KMS-11 (cell line): ENCODE data around the gene KRT74.

Experiments
- H2AFZ ChIP-seq: fragments of 200-600 bp; sonication (generic); 2 replicates; pipeline ENCODE4 v1.6.1; 2016; ENCODE audit warnings: antibody characterized with exemption, mixed run types, low read depth
- H3K27ac ChIP-seq: fragments of 200-600 bp; sonication (generic); 2 replicates; pipeline ENCODE4 v1.6.1; 2016; ENCODE audit warnings: mild to moderate bottlenecking, mixed run types
- H3K27me3 ChIP-seq: fragments of 200-600 bp; sonication (generic); 2 replicates; pipeline ENCODE4 v1.6.1; 2017; ENCODE audit warnings: mild to moderate bottlenecking, low read depth, mixed run types, moderate library complexity; ENCODE audit not compliant: insufficient read depth
- H3K36me3 ChIP-seq: fragments of 200-600 bp; sonication (generic); 2 replicates; pipeline ENCODE4 v1.6.1; 2017; ENCODE audit warnings: mild to moderate bottlenecking, mixed run types; ENCODE audit not compliant: insufficient read depth
- H3K4me1 ChIP-seq: fragments of 200-600 bp; sonication (generic); 2 replicates; pipeline ENCODE4 v1.6.1; 2016; ENCODE audit warnings: mild to moderate bottlenecking, low read depth, mixed run types; ENCODE audit not compliant: poor library complexity, severe bottlenecking
- H3K4me2 ChIP-seq: fragments of 200-600 bp; sonication (generic); 2 replicates; pipeline ENCODE4 v1.7.0; 2016; ENCODE audit warnings: mild to moderate bottlenecking, mixed run types
- H3K4me3 ChIP-seq: fragments of 200-600 bp; sonication (generic); IDR thresholded peaks from 2 replicates; pipeline ENCODE4 v1.6.1; 2017; ENCODE audit warnings: low read depth, low read length, mixed read lengths; ENCODE audit not compliant: insufficient read depth
- H3K79me2 ChIP-seq: fragments of 200-600 bp; sonication (generic); 2 replicates; pipeline ENCODE4 v1.6.1; 2016; ENCODE audit warnings: low read depth, mixed run types; ENCODE audit not compliant: insufficient read depth
- H3K9ac ChIP-seq: fragments of 200-600 bp; sonication (generic); 2 replicates; pipeline ENCODE4 v1.6.1; 2016; ENCODE audit warnings: mild to moderate bottlenecking, mixed run types
- H4K20me1 ChIP-seq: fragments of 200-600 bp; sonication (generic); 2 replicates; pipeline ENCODE4 v1.6.1; 2016; ENCODE audit warnings: mild to moderate bottlenecking, mixed run types; ENCODE audit not compliant: insufficient read depth
- TF ChIP-seq, protein P1 (sequence below): fragments of 200-600 bp; sonication (generic); conservative IDR thresholded peaks from 2 replicates; pipeline ENCODE4 v1.6.1; 2017; ENCODE audit warnings: low read depth, mild to moderate bottlenecking, antibody characterized with exemption, low read length, moderate library complexity, mixed read lengths

KRT74 gene

DNA sequence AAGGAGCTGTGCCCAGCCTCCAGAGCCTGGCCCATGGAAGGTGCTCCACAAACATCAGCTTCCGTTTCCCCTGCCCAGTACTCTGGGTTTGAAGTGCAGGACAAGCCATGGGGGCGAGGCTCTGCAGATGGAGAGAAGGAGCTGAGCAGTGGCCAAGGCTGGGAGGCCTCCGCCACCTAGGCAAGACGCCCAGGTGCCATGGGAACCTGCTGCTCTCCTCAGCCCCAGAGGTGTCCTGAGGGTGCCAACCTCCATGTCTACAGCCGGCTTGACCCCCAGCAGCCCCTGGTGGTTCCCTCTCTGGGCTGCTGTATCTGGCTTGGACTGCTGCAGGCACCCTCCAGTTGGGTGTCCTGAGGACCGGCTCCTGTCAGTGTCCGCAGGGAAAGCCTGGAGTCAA is 33.1 kb downstream of the KRT74 start:
- H3K4me1 ChIP-seq, result no peaks in the 10 kb centered on the region
- H3K79me2 ChIP-seq, result no peaks in the 10 kb centered on the region
- H3K36me3 ChIP-seq, result no peaks in the 10 kb centered on the region
- H4K20me1 ChIP-seq, result no peaks in the 10 kb centered on the region
- H2AFZ ChIP-seq, result no peak overlapping the region
- no peak overlapping the region for H3K9ac ChIP-seq
- TF ChIP-seq, protein P1, sequence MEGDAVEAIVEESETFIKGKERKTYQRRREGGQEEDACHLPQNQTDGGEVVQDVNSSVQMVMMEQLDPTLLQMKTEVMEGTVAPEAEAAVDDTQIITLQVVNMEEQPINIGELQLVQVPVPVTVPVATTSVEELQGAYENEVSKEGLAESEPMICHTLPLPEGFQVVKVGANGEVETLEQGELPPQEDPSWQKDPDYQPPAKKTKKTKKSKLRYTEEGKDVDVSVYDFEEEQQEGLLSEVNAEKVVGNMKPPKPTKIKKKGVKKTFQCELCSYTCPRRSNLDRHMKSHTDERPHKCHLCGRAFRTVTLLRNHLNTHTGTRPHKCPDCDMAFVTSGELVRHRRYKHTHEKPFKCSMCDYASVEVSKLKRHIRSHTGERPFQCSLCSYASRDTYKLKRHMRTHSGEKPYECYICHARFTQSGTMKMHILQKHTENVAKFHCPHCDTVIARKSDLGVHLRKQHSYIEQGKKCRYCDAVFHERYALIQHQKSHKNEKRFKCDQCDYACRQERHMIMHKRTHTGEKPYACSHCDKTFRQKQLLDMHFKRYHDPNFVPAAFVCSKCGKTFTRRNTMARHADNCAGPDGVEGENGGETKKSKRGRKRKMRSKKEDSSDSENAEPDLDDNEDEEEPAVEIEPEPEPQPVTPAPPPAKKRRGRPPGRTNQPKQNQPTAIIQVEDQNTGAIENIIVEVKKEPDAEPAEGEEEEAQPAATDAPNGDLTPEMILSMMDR, result no peak
- H3K4me2 ChIP-seq, result no peak overlapping the region
- H3K27ac ChIP-seq, result no peak overlapping the region
- peaks cover 17% of the 10 kb centered on the region for H3K27me3 ChIP-seq
- H3K4me3 ChIP-seq, result no peak overlapping the region

DNA sequence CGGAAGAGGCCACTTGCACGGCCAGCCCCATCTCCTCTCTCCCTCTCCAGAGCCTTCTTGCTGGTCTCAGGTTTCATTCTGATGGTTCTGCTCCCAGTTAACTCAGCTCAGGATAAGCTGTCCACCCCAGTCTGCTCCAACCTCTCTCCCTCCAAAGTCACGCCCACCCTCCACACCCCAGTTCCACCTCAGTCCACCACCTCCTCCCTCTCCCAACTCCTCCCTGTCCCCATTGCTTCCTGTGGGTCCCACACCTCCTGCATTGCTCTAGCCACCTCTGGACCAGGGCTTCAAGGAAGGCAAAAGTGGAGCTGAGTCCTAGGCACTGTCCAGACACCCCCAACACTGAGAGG is 33.8 kb downstream of the KRT74 start:
- Histone ChIP-seq H3K9ac (no peak overlapping the region), H3K4me2 (no peak overlapping the region)

DNA sequence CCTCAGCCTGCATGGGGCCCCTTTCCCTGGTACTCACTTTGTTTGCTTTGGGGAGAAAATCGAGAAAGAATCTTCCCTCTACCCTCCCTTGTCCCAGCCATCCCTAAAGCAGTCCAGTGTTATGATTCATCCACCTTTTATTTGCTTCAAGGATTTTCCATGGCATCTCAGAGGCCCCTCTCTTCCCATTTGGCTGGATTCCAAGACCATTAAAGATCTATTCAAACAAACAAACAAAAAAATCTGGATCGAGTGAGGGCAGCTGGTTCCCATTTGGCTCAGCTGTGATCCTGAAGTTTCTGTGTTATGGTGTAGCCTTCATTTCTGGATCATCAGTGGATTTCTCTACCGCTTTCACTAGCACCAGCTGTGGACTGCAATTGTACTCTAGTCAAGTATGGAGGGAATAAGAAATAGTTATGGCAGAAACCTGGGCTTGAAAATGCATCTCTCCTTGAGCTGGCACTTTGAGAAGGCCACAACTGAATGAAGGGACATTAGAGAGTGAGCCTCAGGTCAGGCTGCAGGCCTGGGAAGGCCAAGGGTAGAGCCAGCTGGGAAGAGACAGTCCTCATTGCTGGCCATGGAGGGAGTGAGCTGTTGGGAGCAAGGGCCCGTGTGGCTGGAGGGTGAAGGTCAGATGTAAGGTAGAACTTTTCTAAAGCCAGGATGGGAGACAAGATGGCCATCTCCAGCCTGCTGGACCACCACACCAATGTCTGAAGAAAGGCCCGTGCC is 34.4 kb downstream of the KRT74 start:
- H3K4me2 ChIP-seq, result no peak overlapping the region

More for the DNA sequence above, 33.8 kb downstream of the KRT74 start:
- Histone ChIP-seq H3K4me1 (no peaks in the 10 kb centered on the region), H3K4me3 (no peak overlapping the region), H3K36me3 (no peaks in the 10 kb centered on the region), H3K27me3 (peaks cover 14% of the 10 kb centered on the region), H3K27ac (no peak overlapping the region), H3K79me2 (no peaks in the 10 kb centered on the region), H4K20me1 (no peaks in the 10 kb centered on the region), H2AFZ (no peak overlapping the region)
- TF ChIP-seq, protein P1, result no peak

DNA sequence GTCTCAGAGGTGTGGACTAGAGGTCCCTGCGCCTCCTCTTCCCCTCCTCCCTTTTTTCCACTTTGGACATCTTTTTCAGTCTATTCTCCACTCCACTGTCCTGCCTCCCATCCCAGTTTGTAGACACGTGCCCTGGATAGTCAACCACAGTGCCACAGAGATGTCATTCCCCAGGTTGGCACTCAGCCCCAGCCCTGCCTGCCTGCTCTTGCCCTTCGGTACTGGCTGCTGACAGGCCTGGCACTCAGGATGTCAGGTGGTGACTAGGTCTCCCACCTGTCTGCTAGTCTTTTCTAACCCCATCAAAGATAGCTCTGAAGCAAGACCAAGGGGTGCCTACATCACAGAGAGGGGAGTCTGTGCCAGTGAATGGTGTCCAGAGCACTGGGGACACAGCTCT is 36.5 kb downstream of the KRT74 start:
- Histone ChIP-seq H3K79me2 (no peaks in the 10 kb centered on the region), H3K4me2 (no peak overlapping the region), H2AFZ (no peak overlapping the region), H3K36me3 (no peaks in the 10 kb centered on the region), H3K4me1 (no peaks in the 10 kb centered on the region), H3K27me3 (peaks cover 13% of the 10 kb centered on the region), H3K9ac (no peak overlapping the region), H3K4me3 (no peak overlapping the region), H3K27ac (no peak overlapping the region), H4K20me1 (no peaks in the 10 kb centered on the region)
- TF ChIP-seq, protein P1, result no peak

More for the DNA sequence above, 34.4 kb downstream of the KRT74 start:
- H2AFZ ChIP-seq, result no peak overlapping the region
- no peak overlapping the region for H3K9ac ChIP-seq
- H3K27ac ChIP-seq, result no peak overlapping the region
- no peaks in the 10 kb centered on the region for H3K4me1 ChIP-seq
- H3K79me2 ChIP-seq, result no peaks in the 10 kb centered on the region
- no peak overlapping the region for H3K4me3 ChIP-seq
- TF ChIP-seq, protein P1, result no peak
- no peaks in the 10 kb centered on the region for H4K20me1 ChIP-seq
- H3K27me3 ChIP-seq, result peaks cover 14% of the 10 kb centered on the region
- no peaks in the 10 kb centered on the region for H3K36me3 ChIP-seq
